Measurements from ENCODE around the gene PAPPA2.
"Not testable (repeated sequence)": the region's sequence is repeated elsewhere in the genome, so short reads cannot be mapped to it uniquely, and the experiment has no call there.

Gene PAPPA2

GRCh38 chr1:176552217-176552991 lies 89.4 kb downstream of the PAPPA2 start:
- DNase-seq (ENCODE audit: low read depth in 3 of 3) = no peak

DNA sequence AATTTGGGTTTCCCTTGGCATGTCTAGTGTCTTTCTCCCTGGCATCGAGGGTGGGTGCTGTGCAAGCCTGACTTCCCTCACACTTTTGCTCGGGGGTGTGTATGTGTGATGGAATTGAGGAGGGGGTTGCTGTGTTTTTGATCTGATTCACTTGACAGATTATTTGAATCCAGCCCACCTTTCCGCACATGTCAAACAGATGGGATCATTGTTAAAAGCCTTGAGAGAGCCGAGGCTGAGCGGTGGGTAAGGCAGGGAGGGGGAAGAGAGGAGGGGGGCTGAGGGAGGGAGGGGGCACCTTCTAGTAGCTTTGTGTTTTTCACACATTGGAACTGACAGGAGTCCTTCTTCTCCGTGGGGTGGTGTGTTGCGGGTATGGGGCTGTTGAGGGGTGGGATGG lies 90.0 kb downstream of the PAPPA2 start:
- no peak for DNase-seq (ENCODE audit: low read depth in 3 of 3)

GRCh38 chr1:176556288-176556687 lies 93.3 kb downstream of the PAPPA2 start:
- DNase-seq (ENCODE audit: low read depth in 3 of 3) = no peak

DNA sequence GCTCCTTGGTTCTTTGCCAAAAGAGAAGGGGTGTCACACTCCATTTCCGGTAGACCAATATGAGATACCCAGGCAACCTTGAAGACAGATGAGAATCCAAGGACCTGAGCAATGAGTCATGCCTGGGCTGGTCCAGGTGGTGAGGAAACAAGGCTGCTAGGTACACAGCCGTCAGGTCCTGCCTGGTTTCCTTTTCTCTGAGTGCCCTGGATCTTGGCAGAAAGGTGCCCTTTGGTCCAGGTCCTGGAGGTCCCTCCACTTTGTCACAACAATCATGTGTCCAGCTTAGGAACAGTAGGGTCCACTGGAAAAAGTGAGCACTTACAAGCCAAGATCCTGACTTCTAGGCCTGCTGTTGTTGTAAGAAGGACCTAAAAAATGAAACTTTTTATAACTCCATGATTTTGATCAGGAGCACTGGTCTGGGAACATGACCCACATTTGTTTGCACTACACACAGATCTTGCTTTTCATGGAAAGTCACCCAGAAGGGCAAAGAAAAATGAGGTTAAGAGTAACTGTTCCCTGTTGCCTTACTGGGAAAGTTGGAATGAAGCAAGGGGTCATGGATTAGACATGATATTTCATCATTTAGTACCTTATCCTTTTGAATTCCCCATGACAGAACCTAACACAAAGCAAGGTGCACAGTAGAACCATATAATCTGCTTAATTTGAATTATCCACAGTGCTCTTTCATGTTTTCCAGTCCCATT lies 94.7 kb downstream of the PAPPA2 start:
- no peak for DNase-seq (ENCODE audit: low read depth in 3 of 3)

- no peak for DNase-seq (ENCODE audit: low read depth in 3 of 3)
Measured at GRCh38 chr1:176558561-176558960, 95.6 kb downstream of the PAPPA2 start.

DNA sequence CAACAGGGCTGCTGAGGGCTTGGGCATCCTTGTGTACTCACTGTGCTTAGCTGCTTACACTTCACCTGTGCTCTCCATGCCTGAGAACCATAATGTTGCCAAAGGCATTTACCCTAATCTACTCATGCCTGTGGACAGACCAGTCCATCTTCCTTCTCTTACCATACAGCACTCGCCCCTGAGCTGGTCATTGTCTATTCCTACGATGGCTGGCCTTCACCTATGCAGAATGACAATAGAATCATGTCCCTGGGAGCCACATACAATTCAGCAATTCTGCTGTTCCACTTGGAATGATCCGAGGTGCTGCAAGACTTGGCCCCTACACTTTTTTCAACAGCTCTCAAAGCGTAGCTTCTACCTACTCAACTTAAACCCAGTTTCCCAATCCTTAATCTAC lies 96.5 kb downstream of the PAPPA2 start:
- no peak for DNase-seq (ENCODE audit: low read depth in 3 of 3)

GRCh38 chr1:176559878-176560277 lies 96.9 kb downstream of the PAPPA2 start:
- peak in 2 of 3 donors; percentile 5 to 13 for DNase-seq (ENCODE audit: low read depth in 3 of 3)

DNA sequence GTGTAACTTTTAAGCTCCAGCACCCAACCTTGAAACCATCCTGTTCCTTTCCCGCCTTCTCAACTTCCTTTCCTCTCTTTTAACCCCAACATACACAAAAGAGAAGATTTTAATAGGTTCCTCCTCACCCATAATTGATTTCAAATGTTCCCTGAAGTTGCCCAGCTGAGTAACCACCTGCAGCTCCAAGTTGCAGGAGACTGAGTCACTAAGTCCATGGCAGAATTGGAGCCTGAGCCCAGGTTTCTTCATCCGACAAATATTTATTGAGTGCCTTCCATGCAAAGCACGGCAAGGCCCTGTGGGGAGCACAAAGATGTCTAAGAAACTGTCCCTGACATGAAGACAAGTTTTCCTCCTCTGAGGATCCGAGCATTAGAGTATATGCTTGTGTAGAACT lies 97.7 kb downstream of the PAPPA2 start:
- DNase-seq (ENCODE audit: low read depth in 3 of 3) = no peak

GRCh38 chr1:176561761-176562160 lies 98.8 kb downstream of the PAPPA2 start:
- not testable (repeated sequence) for DNase-seq (ENCODE audit: low read depth in 3 of 3)

DNA sequence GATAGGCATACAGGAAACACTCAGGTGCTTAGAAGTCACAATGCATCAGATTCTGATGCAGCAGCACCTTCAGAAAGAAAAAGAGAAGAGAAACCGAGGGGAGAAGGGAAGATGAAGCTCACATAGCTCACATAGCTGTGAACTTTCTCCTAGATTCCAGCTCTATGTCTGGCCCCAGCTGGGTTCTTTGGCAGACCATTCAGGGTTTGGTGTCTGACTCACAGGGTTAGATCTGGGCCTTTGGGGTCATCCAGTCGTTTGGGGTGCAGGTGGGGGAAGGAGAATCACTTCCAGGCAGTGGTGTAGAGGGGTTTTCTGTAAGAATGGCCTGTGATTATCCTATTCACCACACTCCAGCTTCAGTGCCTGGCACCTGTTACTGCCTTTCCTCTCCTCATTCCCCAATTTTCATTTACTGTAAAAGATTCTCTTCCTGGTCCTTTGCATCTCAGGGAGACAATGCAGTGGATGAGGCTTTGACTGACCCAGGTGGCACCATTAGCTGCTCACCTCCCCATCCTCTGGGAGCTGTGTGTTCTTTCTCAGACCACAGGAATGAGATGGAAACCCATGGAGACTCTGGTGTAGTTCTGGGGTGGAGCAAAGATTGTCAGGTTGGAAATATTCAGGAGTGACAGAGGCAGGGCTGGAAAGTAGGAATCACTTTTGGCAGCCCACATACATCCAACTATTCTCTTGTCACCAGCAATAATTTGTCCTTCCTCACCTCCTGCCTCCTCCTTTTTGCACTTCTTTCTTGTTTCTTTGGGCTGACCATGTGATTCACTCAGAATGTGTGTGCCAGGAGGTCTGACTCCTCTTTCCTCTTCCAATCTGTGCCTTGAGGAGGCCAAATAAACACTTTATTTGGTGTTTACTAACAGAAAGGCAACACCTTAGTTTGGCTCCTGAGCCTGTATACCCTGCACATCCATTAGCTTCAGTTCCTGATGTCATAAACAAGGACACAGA lies 103.3 kb downstream of the PAPPA2 start:
- no peak for DNase-seq (ENCODE audit: low read depth in 3 of 3)

GRCh38 chr1:176567190-176567794 lies 104.3 kb downstream of the PAPPA2 start:
- no peak for DNase-seq (ENCODE audit: low read depth in 3 of 3)

DNA sequence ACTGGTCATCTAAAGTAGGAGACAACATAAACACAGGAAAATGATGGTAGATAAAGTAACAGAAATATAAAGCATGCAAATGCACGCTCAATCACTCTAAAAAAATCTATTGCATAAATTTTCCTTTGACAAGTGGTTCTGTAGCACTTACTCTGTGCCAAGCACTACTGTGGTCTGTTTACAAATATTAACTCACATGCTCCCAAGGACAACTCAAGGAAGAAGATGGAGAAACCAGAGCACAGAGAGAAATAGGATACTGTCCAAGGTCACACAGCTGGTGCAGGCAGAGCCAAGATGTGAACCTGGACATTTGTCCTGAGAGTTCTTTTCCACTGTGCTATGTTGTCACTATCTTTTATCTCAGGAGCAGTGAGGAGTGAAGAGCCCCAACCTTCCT lies 105.2 kb downstream of the PAPPA2 start:
- no peak for DNase-seq (ENCODE audit: low read depth in 3 of 3)

DNA sequence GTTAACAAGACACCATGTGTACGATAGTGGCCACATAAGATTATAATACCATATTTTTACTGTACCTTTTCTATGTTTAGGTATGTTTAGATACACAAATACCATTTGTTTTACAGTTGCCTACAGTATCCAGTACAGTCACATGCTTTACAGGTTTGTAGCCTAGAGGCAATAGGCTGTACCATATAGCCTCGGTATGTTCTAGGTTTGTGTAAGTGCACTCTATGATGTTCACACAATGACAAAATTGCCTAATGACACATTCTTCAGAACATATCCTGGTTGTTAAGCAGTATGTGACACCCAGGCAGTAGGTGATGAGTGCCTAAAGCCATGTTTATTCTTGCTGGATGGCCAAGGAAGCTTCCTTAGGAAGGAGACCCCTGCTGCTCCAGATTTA lies 111.8 kb downstream of the PAPPA2 start:
- no peak for DNase-seq (ENCODE audit: low read depth in 3 of 3)

GRCh38 chr1:176575991-176576390 lies 113.0 kb downstream of the PAPPA2 start:
- no peak for DNase-seq (ENCODE audit: low read depth in 3 of 3)

GRCh38 chr1:176576670-176577069 lies 113.7 kb downstream of the PAPPA2 start:
- DNase-seq (ENCODE audit: low read depth in 3 of 3) = no peak

DNA sequence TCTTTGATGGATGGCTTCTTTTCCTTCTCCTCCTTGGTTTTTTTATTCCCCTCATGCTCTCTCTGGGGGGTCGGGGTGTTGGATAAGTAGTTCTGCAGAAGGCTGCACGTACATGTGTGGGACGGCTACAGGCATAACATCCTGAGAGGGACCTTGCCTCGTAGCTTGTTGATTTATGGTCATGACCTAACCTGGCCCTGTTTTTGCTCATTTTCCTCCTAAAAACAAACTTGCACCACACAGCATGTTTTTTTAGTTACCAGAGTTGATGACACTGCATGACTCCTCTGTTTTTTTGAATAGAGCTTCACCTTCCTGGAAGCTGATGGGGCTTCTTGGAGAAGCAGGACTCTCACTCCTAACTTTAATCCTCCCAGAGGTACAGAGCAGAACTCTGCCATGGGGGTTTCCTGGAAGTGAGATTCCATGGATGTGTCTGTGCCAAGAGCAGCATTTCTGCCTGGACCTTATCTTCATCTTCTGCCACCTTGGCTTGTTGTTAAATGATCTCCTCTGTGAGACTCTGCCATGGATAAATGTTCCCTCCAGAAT lies 114.7 kb downstream of the PAPPA2 start:
- no peak for DNase-seq (ENCODE audit: low read depth in 3 of 3)

- DNase-seq (ENCODE audit: low read depth in 3 of 3) = no peak
Measured at GRCh38 chr1:176579087-176579486, 116.1 kb downstream of the PAPPA2 start.

DNA sequence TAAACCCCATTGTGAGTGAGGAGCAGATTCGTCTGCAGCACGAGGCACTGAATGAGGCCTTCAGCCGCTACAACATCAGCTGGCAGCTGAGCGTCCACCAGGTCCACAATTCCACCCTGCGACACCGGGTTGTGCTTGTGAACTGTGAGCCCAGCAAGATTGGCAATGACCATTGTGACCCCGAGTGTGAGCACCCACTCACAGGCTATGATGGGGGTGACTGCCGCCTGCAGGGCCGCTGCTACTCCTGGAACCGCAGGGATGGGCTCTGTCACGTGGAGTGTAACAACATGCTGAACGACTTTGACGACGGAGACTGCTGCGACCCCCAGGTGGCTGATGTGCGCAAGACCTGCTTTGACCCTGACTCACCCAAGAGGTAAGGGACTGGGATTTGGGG lies 132.2 kb downstream of the PAPPA2 start:
- DNase-seq (ENCODE audit: low read depth in 3 of 3) = no peak

- no peak for DNase-seq (ENCODE audit: low read depth in 3 of 3)
Measured at GRCh38 chr1:176601348-176601747, 138.4 kb downstream of the PAPPA2 start.

- no peak for DNase-seq (ENCODE audit: low read depth in 3 of 3)
Measured at GRCh38 chr1:176602388-176603004, 139.5 kb downstream of the PAPPA2 start.

DNA sequence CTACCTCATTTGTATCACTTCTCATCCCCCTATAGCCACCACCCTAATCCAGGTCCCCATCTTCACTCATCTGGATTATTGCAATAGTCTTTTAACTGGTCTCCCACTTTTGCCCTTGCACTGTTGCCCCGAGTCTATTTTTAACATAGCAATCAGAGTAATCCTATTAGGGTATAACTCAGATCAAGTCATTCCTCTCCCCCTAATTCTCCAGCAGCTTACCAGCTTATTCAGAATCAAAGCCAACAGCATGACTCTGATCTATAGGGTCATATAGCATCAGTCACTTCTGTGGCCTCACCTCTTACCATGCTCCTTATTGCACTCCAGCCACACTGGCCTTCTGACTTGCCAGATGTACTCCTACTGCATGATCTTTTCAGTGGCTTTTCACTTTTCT lies 140.7 kb downstream of the PAPPA2 start:
- no peak for DNase-seq (ENCODE audit: low read depth in 3 of 3)
